ENCODE data around the gene GUCY2F. TPM values are rescaled to one million over a fixed set of nuclear protein-coding genes. Genes with fewer than 3 reads are reported as not detected.

The GUCY2F gene
- total RNA-seq, 6 experiments from 2014 or later, result not detected

DNA sequence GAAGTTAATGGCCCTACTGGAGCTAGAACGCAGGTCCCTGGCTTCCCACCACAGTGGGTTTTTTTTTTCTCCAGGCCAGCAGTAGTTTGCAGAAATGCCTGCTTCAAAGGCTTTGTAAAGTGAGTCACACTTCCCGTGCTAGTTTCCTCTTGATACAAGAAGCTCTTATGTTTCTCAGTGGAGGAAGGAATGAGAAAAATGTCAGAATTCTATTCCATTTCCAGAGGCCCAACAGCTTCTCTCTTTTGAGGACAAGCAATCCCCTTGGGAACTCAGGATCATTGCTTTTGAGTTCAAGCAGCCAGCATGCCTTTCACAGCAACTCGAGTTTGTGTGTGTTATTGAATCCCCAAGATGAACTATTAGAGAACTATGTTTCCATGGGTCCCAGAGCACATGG, 134.3 kb downstream of the GUCY2F start:
- 24% methylated on average over 3 of the region's 3 CpGs for WGBS (ENCODE audit: insufficient coverage, low coverage, low lambda C conversion rate, missing lambda C conversion rate)
- Histone ChIP-seq H3K27me3 (no peaks in the 10 kb centered on the region), H3K4me3 (no peak overlapping the region), H3K36me3 (no peaks in the 10 kb centered on the region), H3K9me3 (no peaks in the 10 kb centered on the region), H3K27ac (no peak overlapping the region), H3K4me1 (peaks cover 0 to 6% (median 0%) of the 10 kb centered on the region in 4 donors)
- ATAC-seq (peak in 1 of 4 donors; percentile 22), DNase-seq (no peak)
- TF ChIP-seq, protein P1, sequence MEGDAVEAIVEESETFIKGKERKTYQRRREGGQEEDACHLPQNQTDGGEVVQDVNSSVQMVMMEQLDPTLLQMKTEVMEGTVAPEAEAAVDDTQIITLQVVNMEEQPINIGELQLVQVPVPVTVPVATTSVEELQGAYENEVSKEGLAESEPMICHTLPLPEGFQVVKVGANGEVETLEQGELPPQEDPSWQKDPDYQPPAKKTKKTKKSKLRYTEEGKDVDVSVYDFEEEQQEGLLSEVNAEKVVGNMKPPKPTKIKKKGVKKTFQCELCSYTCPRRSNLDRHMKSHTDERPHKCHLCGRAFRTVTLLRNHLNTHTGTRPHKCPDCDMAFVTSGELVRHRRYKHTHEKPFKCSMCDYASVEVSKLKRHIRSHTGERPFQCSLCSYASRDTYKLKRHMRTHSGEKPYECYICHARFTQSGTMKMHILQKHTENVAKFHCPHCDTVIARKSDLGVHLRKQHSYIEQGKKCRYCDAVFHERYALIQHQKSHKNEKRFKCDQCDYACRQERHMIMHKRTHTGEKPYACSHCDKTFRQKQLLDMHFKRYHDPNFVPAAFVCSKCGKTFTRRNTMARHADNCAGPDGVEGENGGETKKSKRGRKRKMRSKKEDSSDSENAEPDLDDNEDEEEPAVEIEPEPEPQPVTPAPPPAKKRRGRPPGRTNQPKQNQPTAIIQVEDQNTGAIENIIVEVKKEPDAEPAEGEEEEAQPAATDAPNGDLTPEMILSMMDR (IDR thresholded peaks at IDR 0.05), result no peak
- TF ChIP-seq POLR2A (IDR thresholded peaks at IDR 0.05), result no peak
- intact Hi-C loops (cut with DNase I), result no loop called here

DNA sequence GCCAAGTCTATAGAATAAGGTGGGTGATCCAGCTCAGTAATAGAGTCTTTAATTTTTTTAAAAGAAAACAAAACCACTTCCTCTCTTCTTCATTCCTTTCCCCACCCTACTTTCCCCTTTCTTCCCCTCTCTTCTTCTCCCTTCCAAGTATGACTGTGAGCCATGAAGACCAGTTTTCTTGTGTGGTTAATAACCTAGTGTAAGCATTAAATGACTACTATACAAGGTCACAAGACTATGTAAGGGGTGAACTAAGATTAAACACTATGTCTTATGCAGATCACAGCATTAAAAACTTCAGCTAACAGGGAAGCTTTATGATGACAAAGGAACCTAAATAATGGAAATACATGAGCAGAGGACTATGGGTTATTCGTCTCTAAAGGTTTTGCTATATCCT, 135.4 kb downstream of the GUCY2F start:
- intact Hi-C loops (cut with DNase I), result no loop called here
- WGBS (ENCODE audit: insufficient coverage, low coverage, low lambda C conversion rate, missing lambda C conversion rate), result 20% methylated on average over 1 of the region's 1 CpG
- no peak for ATAC-seq
- Histone ChIP-seq H3K4me3 (no peak overlapping the region), H3K9me3 (no peaks in the 10 kb centered on the region), H3K36me3 (no peaks in the 10 kb centered on the region), H3K27me3 (no peaks in the 10 kb centered on the region), H3K27ac (no peak overlapping the region), H3K4me1 (no peaks in the 10 kb centered on the region)
- TF ChIP-seq POLR2A (IDR thresholded peaks at IDR 0.05), result no peak
- TF ChIP-seq, protein P1 (IDR thresholded peaks at IDR 0.05), result no peak
- DNase-seq, result no peak

- H3K4me1 ChIP-seq, result no peaks in the 10 kb centered on the region
- H3K9me3 ChIP-seq, result no peaks in the 10 kb centered on the region
- H3K27me3 ChIP-seq, result no peaks in the 10 kb centered on the region
- H3K4me3 ChIP-seq, result no peak overlapping the region
- no peak for TF ChIP-seq POLR2A (IDR thresholded peaks at IDR 0.05)
- TF ChIP-seq, protein P1 (IDR thresholded peaks at IDR 0.05), result no peak
- intact Hi-C loops (cut with DNase I), result no loop called here
- H3K27ac ChIP-seq, result no peak overlapping the region
- H3K36me3 ChIP-seq, result no peaks in the 10 kb centered on the region
- ATAC-seq (no peak), DNase-seq (no peak)
Measured at GRCh38 chrX:109345856-109346255, 136.0 kb downstream of the GUCY2F start.

DNA sequence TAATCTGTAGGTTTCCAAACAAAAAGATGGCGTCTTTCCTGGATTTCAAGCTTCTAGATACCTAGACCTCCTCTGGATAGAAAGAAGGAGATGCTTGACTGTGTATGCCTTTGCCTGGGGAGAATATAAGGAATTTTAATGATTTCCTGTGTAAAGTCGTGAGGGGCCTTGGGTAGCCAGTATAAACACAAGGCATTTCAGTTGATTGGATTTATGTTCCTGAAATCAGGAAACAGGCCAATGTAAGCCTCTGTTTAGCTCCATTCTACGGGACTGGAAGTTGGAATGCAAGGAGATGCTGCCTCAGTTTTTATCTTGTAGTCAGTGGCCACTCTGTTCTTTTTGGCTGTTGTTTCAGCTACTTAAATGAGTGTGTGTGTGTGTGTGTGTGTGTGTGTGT, 137.2 kb downstream of the GUCY2F start:
- H3K4me3 ChIP-seq, result no peak overlapping the region
- H3K9me3 ChIP-seq, result no peaks in the 10 kb centered on the region
- no peaks in the 10 kb centered on the region for H3K4me1 ChIP-seq
- H3K27ac ChIP-seq, result no peak overlapping the region
- no peaks in the 10 kb centered on the region for H3K36me3 ChIP-seq
- DNase-seq (no peak), ATAC-seq (no peak)
- TF ChIP-seq, protein P1 (IDR thresholded peaks at IDR 0.05), result no peak
- TF ChIP-seq POLR2A (IDR thresholded peaks at IDR 0.05), result no peak
- WGBS (ENCODE audit: insufficient coverage, low coverage, low lambda C conversion rate, missing lambda C conversion rate), result 32% methylated on average over 3 of the region's 3 CpGs
- intact Hi-C loops (cut with DNase I), result no loop called here
- H3K27me3 ChIP-seq, result no peaks in the 10 kb centered on the region

- no peak overlapping the region for H3K27ac ChIP-seq
- H3K4me1 ChIP-seq, result no peaks in the 10 kb centered on the region
- H3K9me3 ChIP-seq, result no peaks in the 10 kb centered on the region
- ATAC-seq (no peak), DNase-seq (no peak)
- TF ChIP-seq, protein P1 (IDR thresholded peaks at IDR 0.05), result no peak
- TF ChIP-seq POLR2A (IDR thresholded peaks at IDR 0.05), result no peak
- H3K27me3 ChIP-seq, result no peaks in the 10 kb centered on the region
- H3K4me3 ChIP-seq, result no peak overlapping the region
- intact Hi-C loops (cut with DNase I), result no loop called here
- no peaks in the 10 kb centered on the region for H3K36me3 ChIP-seq
- 42% methylated on average over 1 of the region's 1 CpG for WGBS (ENCODE audit: insufficient coverage, low coverage, low lambda C conversion rate, missing lambda C conversion rate)
Measured at GRCh38 chrX:109344101-109344500, 137.8 kb downstream of the GUCY2F start.
